Glutamatergic neuron (in vitro differentiated cells): ENCODE results near the gene UMPS. TPM values are rescaled to one million over a fixed set of nuclear protein-coding genes. Genes with fewer than 3 reads are reported as not detected.
"Not testable (repeated sequence)": the region's sequence is repeated elsewhere in the genome, so short reads cannot be mapped to it uniquely, and the experiment has no call there.

Source experiments
- DNase-seq: peaks from one replicate; pipeline ENCODE4 v3.0.0; 2022
- H3K27ac Mint-ChIP-seq: one replicate; pipeline ENCODE4 v1.8.0; 2020; ENCODE audit warnings: mild to moderate bottlenecking, mixed read lengths, inconsistent platforms; ENCODE audit not compliant: unreplicated experiment
- H3K27me3 Mint-ChIP-seq: one replicate; pipeline ENCODE4 v1.8.0; 2020; ENCODE audit warnings: mild to moderate bottlenecking, moderate library complexity, mixed read lengths, inconsistent platforms; ENCODE audit not compliant: unreplicated experiment
- H3K36me3 Mint-ChIP-seq: one replicate; pipeline ENCODE4 v1.8.0; 2020; ENCODE audit warnings: mild to moderate bottlenecking, mixed read lengths, inconsistent platforms; ENCODE audit not compliant: unreplicated experiment
- H3K4me1 Mint-ChIP-seq: one replicate; pipeline ENCODE4 v1.8.0; 2020; ENCODE audit warnings: mild to moderate bottlenecking, low read depth, mixed read lengths, inconsistent platforms; ENCODE audit not compliant: unreplicated experiment
- H3K4me3 Mint-ChIP-seq: one replicate; pipeline ENCODE4 v1.8.0; 2020; ENCODE audit warnings: mild to moderate bottlenecking, mixed read lengths, inconsistent platforms; ENCODE audit not compliant: unreplicated experiment
- H3K9me3 Mint-ChIP-seq: one replicate; pipeline ENCODE4 v1.8.0; 2020; ENCODE audit warnings: mild to moderate bottlenecking, moderate library complexity, mixed read lengths, inconsistent platforms; ENCODE audit not compliant: unreplicated experiment
- total RNA-seq: library from RNA; stranded (reverse); fragmentation: NEBNext Ultra II Directional; extraction: Animal tissue kit (Norgen Biotek cat#: 25700); gene quantifications from one replicate; pipeline ENCODE4 v1.2.1, GENCODE V29; 2021; ENCODE audit not compliant: unreplicated experiment
- TF ChIP-seq, protein P1 (sequence below): fragments of 200-600 bp; sonication (generic); IDR thresholded peaks from one replicate; pipeline ENCODE4 v1.5.0; 2021; ENCODE audit not compliant: partially characterized antibody, unreplicated experiment

UMPS gene
- total RNA-seq, 1 donor from 2014 or later: 30.7 TPM

GRCh38 chr3:124741027-124741426, 10.8 kb downstream of the UMPS start:
- peaks cover 1% of the 10 kb centered on the region for H3K9me3 Mint-ChIP-seq
- H3K36me3 Mint-ChIP-seq: peaks cover 4% of the 10 kb centered on the region
- no peak for DNase-seq
- no peak overlapping the region for H3K4me3 Mint-ChIP-seq
- H3K4me1 Mint-ChIP-seq: no peaks in the 10 kb centered on the region
- H3K27me3 Mint-ChIP-seq: peaks cover 5% of the 10 kb centered on the region
- H3K27ac Mint-ChIP-seq: no peak overlapping the region
- TF ChIP-seq, protein P1, sequence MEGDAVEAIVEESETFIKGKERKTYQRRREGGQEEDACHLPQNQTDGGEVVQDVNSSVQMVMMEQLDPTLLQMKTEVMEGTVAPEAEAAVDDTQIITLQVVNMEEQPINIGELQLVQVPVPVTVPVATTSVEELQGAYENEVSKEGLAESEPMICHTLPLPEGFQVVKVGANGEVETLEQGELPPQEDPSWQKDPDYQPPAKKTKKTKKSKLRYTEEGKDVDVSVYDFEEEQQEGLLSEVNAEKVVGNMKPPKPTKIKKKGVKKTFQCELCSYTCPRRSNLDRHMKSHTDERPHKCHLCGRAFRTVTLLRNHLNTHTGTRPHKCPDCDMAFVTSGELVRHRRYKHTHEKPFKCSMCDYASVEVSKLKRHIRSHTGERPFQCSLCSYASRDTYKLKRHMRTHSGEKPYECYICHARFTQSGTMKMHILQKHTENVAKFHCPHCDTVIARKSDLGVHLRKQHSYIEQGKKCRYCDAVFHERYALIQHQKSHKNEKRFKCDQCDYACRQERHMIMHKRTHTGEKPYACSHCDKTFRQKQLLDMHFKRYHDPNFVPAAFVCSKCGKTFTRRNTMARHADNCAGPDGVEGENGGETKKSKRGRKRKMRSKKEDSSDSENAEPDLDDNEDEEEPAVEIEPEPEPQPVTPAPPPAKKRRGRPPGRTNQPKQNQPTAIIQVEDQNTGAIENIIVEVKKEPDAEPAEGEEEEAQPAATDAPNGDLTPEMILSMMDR: no peak

DNA sequence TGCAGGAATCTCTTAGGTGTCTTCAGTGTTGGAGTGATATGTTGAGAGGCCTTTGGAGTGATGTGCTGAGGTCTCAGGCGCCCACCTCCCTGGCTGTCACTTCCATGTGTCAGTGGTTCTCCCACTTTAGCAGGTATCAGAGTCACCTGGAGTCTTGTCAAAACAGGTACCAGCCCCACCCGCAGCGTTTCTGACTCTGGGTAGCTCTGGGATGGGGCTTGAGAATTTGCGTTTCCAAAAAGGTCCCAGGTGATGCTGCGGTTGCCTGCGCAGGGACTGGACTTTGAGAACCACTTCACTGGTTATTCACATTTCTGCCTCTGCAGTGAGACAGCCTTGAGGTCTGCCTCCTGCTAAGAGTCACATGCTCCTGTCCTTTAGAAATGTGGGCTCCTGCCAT, 15.5 kb downstream of the UMPS start:
- Mint-ChIP-seq H3K27me3 (peaks cover 5% of the 10 kb centered on the region), H3K4me3 (no peak overlapping the region), H3K27ac (no peak overlapping the region), H3K9me3 (peaks cover 1% of the 10 kb centered on the region), H3K4me1 (no peaks in the 10 kb centered on the region), H3K36me3 (peaks cover 4% of the 10 kb centered on the region)
- TF ChIP-seq, protein P1: no peak
- DNase-seq: no peak

- H3K9me3 Mint-ChIP-seq: peaks cover 1% of the 10 kb centered on the region
- DNase-seq: no peak
- H3K4me3 Mint-ChIP-seq: no peak overlapping the region
- no peaks in the 10 kb centered on the region for H3K4me1 Mint-ChIP-seq
- TF ChIP-seq, protein P1: no peak
- H3K27me3 Mint-ChIP-seq: peaks cover 3% of the 10 kb centered on the region
- H3K27ac Mint-ChIP-seq: no peak overlapping the region
- peaks cover 4% of the 10 kb centered on the region for H3K36me3 Mint-ChIP-seq
Observed at GRCh38 chr3:124747111-124747981, 17.1 kb downstream of the UMPS start.

DNA sequence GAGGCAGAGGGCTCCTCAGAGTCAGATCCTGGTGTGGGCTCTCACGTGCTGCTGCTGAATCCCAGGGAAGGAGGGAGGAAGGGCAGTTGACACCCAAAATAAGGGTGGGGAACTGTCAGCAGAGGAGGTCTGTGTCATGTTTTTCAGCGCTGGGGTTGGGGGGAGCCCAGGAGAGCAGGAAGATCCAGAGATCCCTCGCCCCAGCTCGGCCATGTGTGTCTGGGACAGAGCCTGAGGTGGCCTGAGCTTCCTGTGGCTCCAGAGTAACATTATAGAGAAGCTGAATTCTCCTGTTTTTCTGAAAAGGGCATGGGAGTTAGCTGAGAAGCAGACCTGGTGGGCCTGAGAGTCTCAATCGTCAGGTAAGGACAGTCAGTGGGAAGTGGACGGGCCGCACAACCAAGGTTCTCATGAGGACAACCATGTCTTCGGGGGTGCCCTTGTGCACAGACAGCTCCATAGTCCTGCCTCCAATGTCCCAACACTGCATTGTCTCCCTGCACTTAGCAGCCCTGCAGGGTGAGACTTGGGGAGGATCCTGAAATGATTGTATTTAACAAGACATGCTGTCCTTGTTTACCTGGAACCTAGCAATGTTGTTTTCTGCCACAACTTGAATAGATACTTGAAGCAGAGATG, 18.4 kb downstream of the UMPS start:
- H3K4me3 Mint-ChIP-seq: no peak overlapping the region
- H3K9me3 Mint-ChIP-seq: peaks cover 1% of the 10 kb centered on the region
- peak overlapping the region; percentile 22 for H3K27ac Mint-ChIP-seq
- no peak for DNase-seq
- no peaks in the 10 kb centered on the region for H3K4me1 Mint-ChIP-seq
- H3K36me3 Mint-ChIP-seq: peaks cover 4% of the 10 kb centered on the region
- peaks cover 5% of the 10 kb centered on the region for H3K27me3 Mint-ChIP-seq
- TF ChIP-seq, protein P1: no peak

- not testable (repeated sequence) for DNase-seq, H3K27me3 Mint-ChIP-seq, H3K9me3 Mint-ChIP-seq, H3K4me1 Mint-ChIP-seq, H3K36me3 Mint-ChIP-seq, H3K27ac Mint-ChIP-seq, H3K4me3 Mint-ChIP-seq
Observed at GRCh38 chr3:124749877-124750276, 19.6 kb downstream of the UMPS start.
